GM20000 (cell line): Measurements from ENCODE around the gene B4GALT1.

Source experiments
- DNase-seq: peaks from one replicate; pipeline ENCODE4 v3.0.0; 2012; ENCODE audit warnings: low spot score
- CTCF ChIP-seq: IDR thresholded peaks from 2 replicates; pipeline ENCODE4 v1.5.1; 2012; ENCODE audit warnings: mild to moderate bottlenecking, control low read depth; ENCODE audit errors: extremely low read depth, missing control alignments

B4GALT1 gene

GRCh38 chr9:33142535-33142934 lies 24.6 kb downstream of the B4GALT1 start:
- no peak for DNase-seq
- no peak for TF ChIP-seq CTCF

GRCh38 chr9:33140401-33141360 lies 26.5 kb downstream of the B4GALT1 start:
- TF ChIP-seq CTCF = no peak
- no peak for DNase-seq

- no peak for TF ChIP-seq CTCF
- no peak for DNase-seq
These were observed 27.5 kb downstream of the B4GALT1 start for GRCh38 chr9:33139421-33140228.

GRCh38 chr9:33138768-33139167 lies 28.4 kb downstream of the B4GALT1 start:
- no peak for DNase-seq
- TF ChIP-seq CTCF = no peak

- no peak for DNase-seq
- TF ChIP-seq CTCF = no peak
These were observed 29.3 kb downstream of the B4GALT1 start for GRCh38 chr9:33137781-33138264.

GRCh38 chr9:33136721-33137670 lies 30.1 kb downstream of the B4GALT1 start:
- DNase-seq = peak; percentile 44
- no peak for TF ChIP-seq CTCF
